GM21423 (cell line): Measurements from ENCODE around the gene AMPH.
"Not testable (repeated sequence)": the region's sequence is repeated elsewhere in the genome, so short reads cannot be mapped to it uniquely, and the experiment has no call there.

Experiments
- ATAC-seq: cut with Tn5 transposase; IDR thresholded peaks from one replicate; pipeline ENCODE4 v1.9.1; 2021; ENCODE audit warnings: mild to moderate bottlenecking, moderate library complexity; ENCODE audit not compliant: unreplicated experiment

The AMPH gene

GRCh38 chr7:38354271-38354851, 276.8 kb downstream of the AMPH start:
- ATAC-seq, result not testable (repeated sequence)

- ATAC-seq, result peak; percentile 37
These were observed 277.7 kb downstream of the AMPH start for GRCh38 chr7:38353431-38353881.

- no peak for ATAC-seq
These were observed 279.6 kb downstream of the AMPH start for GRCh38 chr7:38351601-38352000.

- ATAC-seq, result not testable (repeated sequence)
These were observed 280.4 kb downstream of the AMPH start for GRCh38 chr7:38350777-38351176.

GRCh38 chr7:38349869-38350583, 281.1 kb downstream of the AMPH start:
- peak; percentile 69 for ATAC-seq

GRCh38 chr7:38349126-38349795, 281.9 kb downstream of the AMPH start:
- ATAC-seq, result peak; percentile 33

- peak; percentile 36 for ATAC-seq
These were observed 285.6 kb downstream of the AMPH start for GRCh38 chr7:38345299-38346172.

- ATAC-seq, result peak; percentile 43
These were observed 286.4 kb downstream of the AMPH start for GRCh38 chr7:38344741-38345140.

- not testable (repeated sequence) for ATAC-seq
These were observed 289.0 kb downstream of the AMPH start for GRCh38 chr7:38342135-38342534.

- peak; percentile 43 for ATAC-seq
These were observed 289.9 kb downstream of the AMPH start for GRCh38 chr7:38341172-38341705.

GRCh38 chr7:38339953-38340819, 291.0 kb downstream of the AMPH start:
- ATAC-seq, result no peak

GRCh38 chr7:38336148-38336515, 295.0 kb downstream of the AMPH start:
- ATAC-seq, result not testable (repeated sequence)

- ATAC-seq, result peak; percentile 96
These were observed 295.6 kb downstream of the AMPH start for GRCh38 chr7:38335492-38336147.

GRCh38 chr7:38335128-38335491, 296.1 kb downstream of the AMPH start:
- no peak for ATAC-seq

- ATAC-seq, result no peak
These were observed 297.0 kb downstream of the AMPH start for GRCh38 chr7:38334163-38334562.
